Skin epidermis (tissue), 12 donors: ENCODE results near the gene TUBB1.
"Not testable (repeated sequence)": the region's sequence is repeated elsewhere in the genome, so short reads cannot be mapped to it uniquely, and the experiment has no call there.

Source experiments
- H3K27ac ChIP-seq, 21 experiments: fragments of 200-600 bp; sonication (generic) in 11 of 21; one replicate each; pipeline ENCODE4 v1.5.0; 2020; ENCODE audit warnings: mild to moderate bottlenecking in 3 of 21, inconsistent platforms in 2 of 21, moderate library complexity in 2 of 21
- H3K4me3 ChIP-seq, 7 experiments: fragments of 200-600 bp; sonication (generic) in 2 of 7; one replicate each; pipeline ENCODE4 v1.5.0; 2020; ENCODE audit warnings: inconsistent platforms in 2 of 7, mild to moderate bottlenecking in 2 of 7, moderate library complexity in 1 of 7

The TUBB1 gene

GRCh38 chr20:59019217-59019616 lies at the start of gene TUBB1:
Gene TUBB1, plus strand, starts transcription at chr20:59019429. Its CDS starts 94 bp downstream, at chr20:59019523.
- H3K27ac ChIP-seq, result no peak within 1 kb of the TSS
- H3K4me3 ChIP-seq, result no peak within 1 kb of the TSS

GRCh38 chr20:58969439-58969838 lies 49.8 kb upstream of the TUBB1 start:
- no peak overlapping the region for H3K4me3 ChIP-seq
- no peak overlapping the region for H3K27ac ChIP-seq

GRCh38 chr20:58970146-58970545 lies 49.1 kb upstream of the TUBB1 start:
- no peak overlapping the region for H3K27ac ChIP-seq
- H3K4me3 ChIP-seq, result no peak overlapping the region

- Histone ChIP-seq H3K27ac (no peak overlapping the region), H3K4me3 (no peak overlapping the region)
Observed at GRCh38 chr20:58971429-58971828, 47.8 kb upstream of the TUBB1 start.

- H3K4me3 ChIP-seq, result no peak overlapping the region
- no peak overlapping the region for H3K27ac ChIP-seq
Observed at GRCh38 chr20:58973179-58973578, 46.0 kb upstream of the TUBB1 start.

- Histone ChIP-seq H3K27ac (no peak overlapping the region), H3K4me3 (no peak overlapping the region)
Observed at GRCh38 chr20:58973866-58974265, 45.4 kb upstream of the TUBB1 start.

GRCh38 chr20:58975353-58975752 lies 43.9 kb upstream of the TUBB1 start:
- Histone ChIP-seq H3K27ac (no peak overlapping the region), H3K4me3 (no peak overlapping the region)

- no peak overlapping the region for H3K27ac ChIP-seq
- no peak overlapping the region for H3K4me3 ChIP-seq
Observed at GRCh38 chr20:58976061-58976730, 43.0 kb upstream of the TUBB1 start.

GRCh38 chr20:58978351-58979190 lies 40.7 kb upstream of the TUBB1 start:
- Histone ChIP-seq H3K27ac (no peak overlapping the region), H3K4me3 (no peak overlapping the region)

GRCh38 chr20:58980711-58981627 lies 38.3 kb upstream of the TUBB1 start, which contains the start of gene NELFCD:
Gene NELFCD, plus strand, starts transcription at chr20:58981256. Its CDS starts 54 bp downstream, at chr20:58981310.
- Histone ChIP-seq H3K4me3 (peak within 1 kb of the TSS; percentile 42 to 81 (median 73)), H3K27ac (peak within 1 kb of the TSS; percentile 70 to 94 (median 85))

- peak overlapping the region; percentile 70 to 94 (median 85) for H3K27ac ChIP-seq
Observed at GRCh38 chr20:58981628-58982364, 37.4 kb upstream of the TUBB1 start.

GRCh38 chr20:58982406-58983114 lies 36.7 kb upstream of the TUBB1 start:
- peak overlapping the region in 4 of 21 experiments; percentile 83 to 90 (median 87) for H3K27ac ChIP-seq
- peak overlapping the region; percentile 42 to 81 (median 73) for H3K4me3 ChIP-seq

More at GRCh38 chr20:58981628-58982364, 37.4 kb upstream of the TUBB1 start:
- peak overlapping the region; percentile 42 to 81 (median 73) for H3K4me3 ChIP-seq

- not testable (repeated sequence) for H3K4me3 ChIP-seq, H3K27ac ChIP-seq
Observed at GRCh38 chr20:58983115-58983468, 36.1 kb upstream of the TUBB1 start.

GRCh38 chr20:58984691-58985090 lies 34.5 kb upstream of the TUBB1 start:
- H3K4me3 ChIP-seq, result no peak overlapping the region
- H3K27ac ChIP-seq, result peak overlapping the region in 1 of 21 experiments; percentile 54

- Histone ChIP-seq H3K4me3 (no peak overlapping the region), H3K27ac (peak overlapping the region in 1 of 21 experiments; percentile 12)
Observed at GRCh38 chr20:58985656-58986055, 33.6 kb upstream of the TUBB1 start.

GRCh38 chr20:58986286-58986967 lies 32.8 kb upstream of the TUBB1 start:
- H3K27ac ChIP-seq, result no peak overlapping the region
- no peak overlapping the region for H3K4me3 ChIP-seq

GRCh38 chr20:58986968-58987517 lies 32.2 kb upstream of the TUBB1 start:
- no peak overlapping the region for H3K27ac ChIP-seq
- H3K4me3 ChIP-seq, result no peak overlapping the region
